GM19395 (cell line): Measurements from ENCODE around the gene RAMP1.
"Not testable (repeated sequence)": the region's sequence is repeated elsewhere in the genome, so short reads cannot be mapped to it uniquely, and the experiment has no call there.

Experiments
- ATAC-seq: cut with Tn5 transposase; IDR thresholded peaks from one replicate; pipeline ENCODE4 v1.9.1; 2021; ENCODE audit warnings: mild to moderate bottlenecking, moderate library complexity; ENCODE audit not compliant: unreplicated experiment

Gene RAMP1

DNA sequence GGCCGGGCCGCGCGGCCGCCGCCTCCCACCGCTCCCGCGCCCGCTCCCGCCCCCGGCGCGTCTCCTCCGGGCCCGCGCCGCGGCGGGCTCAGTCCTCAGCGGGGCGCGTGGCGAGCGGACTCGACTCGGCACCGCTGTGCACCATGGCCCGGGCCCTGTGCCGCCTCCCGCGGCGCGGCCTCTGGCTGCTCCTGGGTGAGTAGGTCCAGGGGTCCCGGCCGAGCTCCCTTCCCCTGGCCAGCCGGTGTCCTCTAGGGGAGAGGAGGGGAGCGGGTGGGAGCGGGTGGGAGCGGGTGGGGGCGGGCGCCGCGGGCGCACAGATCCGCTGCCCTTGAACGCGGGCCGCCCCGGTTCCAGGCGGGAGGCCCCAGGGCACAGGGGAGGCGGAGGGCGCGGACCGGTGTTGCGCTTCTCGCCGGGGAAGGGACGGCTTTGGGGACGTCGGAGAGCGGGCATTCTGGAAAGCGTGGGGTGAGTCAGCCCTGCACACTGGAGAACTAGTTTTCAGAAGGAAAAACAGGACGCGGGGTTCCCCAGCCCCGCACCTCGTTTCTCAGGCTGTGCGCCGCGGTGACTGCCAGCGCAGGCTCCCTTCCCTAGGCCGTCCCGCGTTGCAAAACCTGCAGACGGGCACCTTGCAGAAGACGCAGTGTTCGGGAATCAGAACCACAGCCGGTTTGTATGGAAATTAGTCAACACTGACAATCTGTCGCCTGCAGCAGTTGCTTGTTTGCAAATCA, at the start of gene RAMP1:
Gene RAMP1, plus strand, starts transcription at position 91 of the 740 bp plus-strand sequence. Its CDS starts 53 bp downstream, at position 144.
- no peak for ATAC-seq

DNA sequence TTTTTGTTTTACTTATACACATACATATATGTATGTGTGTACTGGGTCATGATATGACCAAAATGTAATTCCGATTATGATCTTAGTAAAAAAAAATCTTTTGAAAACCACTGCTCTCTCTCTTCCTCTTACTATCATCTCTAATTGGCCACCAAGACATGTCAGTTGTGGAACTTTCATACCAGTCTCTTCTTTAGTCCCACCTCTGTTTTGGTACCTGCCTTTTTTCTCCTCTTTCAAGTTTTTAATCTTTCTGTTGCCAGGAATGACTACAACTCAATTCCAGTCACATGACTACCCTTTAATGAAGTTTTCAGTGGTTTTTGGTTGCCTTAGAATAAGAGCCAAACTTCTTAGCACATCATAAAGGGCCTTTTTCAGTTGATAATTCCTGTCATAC, 43.8 kb upstream of the RAMP1 start:
- no peak for ATAC-seq

DNA sequence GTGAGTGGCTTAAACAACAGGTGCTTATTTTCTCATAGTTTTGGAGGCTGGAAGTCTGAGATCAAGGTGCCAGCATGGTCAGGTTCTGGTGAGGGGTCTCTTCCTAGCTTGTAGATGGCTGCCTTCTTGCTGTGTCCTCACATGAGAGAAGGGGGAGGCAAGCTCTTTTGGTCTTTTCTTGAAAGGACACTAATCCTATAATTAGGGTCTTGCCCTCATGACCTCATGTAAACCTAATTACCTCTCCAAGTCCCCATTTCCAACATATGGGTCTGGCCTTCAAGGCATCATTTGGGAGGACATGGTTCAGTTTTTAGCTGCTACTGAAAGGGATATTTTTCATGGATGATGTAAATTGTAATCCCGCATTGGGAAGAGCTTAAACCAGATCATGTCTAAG, 42.9 kb upstream of the RAMP1 start:
- no peak for ATAC-seq

DNA sequence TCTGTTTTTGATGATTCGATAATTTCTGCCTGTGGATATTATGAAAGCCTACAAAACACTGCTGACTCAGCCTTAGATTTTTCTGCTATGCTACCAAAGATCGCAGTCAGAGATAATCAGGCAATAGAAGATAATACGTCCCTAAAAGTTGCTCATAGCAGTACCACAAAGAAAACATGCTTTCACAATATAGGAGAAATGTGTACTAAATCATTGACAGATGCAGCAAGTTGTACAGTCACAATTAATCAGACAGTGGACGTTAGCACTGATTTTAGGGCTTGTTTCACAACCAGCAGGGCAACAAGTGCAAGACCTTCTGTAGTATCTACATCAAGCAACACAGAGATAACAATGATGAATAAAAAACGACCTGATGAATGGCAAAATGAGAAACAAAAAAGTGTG, 41.4 kb upstream of the RAMP1 start:
- no peak for ATAC-seq

DNA sequence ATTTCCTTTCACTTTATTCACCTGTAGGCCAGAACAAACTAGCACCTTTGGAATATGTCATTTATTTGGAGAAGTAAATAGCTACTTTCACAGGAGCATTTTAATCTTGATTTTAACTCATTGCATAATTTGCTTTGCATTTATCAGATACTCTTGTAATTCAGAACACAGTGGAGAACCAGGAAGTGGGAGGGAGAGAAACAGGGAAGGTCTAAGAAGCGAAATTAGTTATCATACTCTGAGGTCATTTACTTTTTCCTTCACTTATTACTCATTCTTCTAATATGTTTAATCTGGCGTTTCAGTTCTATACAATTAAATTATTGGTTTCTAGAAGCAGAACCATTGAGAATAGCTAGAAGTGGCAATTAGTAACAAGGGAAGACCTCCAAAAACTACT, 40.2 kb upstream of the RAMP1 start:
- ATAC-seq = no peak

DNA sequence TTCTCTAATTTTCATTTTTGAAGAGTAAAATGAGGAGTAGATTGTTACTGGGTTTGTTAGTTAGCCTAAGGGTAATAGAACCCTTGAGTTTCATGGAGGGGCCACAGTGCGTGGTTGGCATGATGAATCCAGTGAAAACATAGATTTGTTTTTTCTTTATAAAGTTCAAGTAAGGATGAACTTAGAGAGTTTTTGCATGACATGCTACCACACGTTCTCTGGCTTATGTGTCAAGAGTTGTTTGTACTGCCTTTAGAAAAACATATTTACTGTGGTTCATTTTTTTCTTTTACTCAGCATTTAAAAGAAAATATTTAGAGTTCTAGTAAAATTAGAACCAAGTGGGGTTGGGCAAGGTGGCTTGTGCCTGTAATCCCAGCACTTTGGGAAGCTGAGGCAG, 39.0 kb upstream of the RAMP1 start:
- no peak for ATAC-seq

DNA sequence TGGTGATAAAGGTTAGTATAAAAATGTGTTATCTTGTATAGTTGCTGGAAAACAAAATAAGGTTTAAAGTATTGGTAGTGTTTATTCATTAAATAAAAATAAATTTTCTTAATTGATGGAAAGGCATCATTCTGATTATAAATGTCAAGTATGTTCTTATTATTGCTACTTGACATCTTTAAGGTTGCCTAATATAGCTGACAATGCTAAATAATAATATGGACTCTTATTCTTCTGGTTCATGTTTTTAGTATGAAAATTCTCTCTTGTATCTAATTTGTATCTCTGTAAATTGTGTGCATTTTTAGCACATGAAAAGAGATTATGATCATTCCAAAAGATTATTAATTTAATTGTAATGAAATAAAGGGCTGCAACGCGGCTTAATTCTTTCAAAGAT, 35.9 kb upstream of the RAMP1 start:
- no peak for ATAC-seq

DNA sequence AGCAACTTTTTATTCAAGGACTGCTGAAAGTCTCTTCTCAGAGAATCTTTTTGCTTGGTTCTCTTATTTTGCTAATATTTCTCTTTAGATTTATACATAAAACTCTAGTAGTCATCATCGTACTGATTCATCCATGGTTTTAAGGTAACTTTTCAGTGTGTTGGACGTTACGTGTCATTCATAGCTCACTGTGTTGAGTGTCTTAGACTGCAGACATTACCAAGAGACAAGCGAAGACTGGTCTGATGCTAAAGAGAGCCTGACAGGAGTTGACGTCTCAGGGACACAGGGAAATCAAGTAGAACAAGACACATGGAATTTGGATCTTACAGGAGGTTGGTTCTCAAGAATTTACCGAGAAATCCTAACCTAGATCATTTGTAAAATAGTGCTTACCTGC, 35.3 kb upstream of the RAMP1 start:
- no peak for ATAC-seq

DNA sequence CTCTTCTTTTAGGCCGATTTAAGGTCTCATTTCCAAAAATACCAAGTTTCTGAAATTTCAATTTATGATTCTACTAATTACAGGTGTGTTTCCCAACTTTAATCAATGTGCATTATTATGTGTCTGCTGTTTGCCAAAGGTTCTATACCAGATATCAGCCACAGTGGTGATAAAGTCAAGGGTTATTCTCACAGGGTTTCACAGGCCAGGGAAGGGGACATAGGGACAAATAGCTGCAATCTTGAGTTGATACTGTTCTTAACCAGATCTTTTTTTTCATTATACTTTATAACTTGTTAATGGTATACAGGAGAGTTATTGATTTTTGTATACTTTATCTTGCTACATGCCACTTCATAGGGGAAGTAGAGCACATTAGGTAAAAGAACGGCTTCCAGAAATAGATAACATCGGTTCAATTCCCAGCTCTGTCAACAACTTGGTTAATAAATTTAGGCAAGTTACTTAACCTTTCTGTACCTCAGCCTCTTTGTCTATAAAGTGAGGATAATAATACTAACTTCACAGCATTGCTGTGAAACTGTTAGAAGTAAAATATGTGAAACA, 31.9 kb upstream of the RAMP1 start:
- no peak for ATAC-seq

DNA sequence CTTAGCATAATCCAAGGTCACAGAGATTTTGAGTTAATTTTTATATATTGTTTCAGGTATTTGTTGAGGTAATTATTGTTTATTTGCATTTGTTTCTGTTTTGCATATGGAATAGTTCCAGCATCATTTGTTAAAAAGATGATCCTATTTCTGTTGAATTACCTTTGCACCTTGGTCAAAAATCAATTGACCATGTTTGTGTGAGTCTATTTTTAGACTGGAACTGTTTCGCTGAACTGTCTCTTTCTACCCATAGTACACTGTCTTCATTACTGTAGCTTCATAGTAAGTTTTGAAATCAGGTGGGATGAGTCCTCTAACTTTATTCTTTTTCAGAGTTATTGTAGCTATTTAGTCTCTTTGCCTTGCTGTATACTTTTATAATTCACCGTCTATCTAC, 28.9 kb upstream of the RAMP1 start:
- ATAC-seq = no peak

DNA sequence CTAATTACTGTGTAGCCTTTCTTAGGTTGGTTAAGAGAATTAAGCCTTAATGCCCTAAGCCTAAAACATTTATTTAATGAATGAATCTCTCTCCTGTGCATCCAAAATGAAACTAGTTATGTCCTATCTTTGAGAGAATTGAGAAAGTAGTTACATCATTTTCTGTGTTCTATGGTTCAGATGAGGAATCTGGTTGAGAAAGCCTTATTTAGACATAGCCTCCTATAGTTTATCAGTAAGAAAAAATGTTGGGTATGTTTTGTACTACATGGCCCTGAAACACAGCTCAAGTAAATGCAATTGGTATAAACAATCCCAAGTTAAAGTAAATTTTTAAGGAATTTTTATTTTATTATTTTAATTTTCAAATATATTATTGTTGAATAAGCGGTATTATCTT, 25.9 kb upstream of the RAMP1 start:
- no peak for ATAC-seq

DNA sequence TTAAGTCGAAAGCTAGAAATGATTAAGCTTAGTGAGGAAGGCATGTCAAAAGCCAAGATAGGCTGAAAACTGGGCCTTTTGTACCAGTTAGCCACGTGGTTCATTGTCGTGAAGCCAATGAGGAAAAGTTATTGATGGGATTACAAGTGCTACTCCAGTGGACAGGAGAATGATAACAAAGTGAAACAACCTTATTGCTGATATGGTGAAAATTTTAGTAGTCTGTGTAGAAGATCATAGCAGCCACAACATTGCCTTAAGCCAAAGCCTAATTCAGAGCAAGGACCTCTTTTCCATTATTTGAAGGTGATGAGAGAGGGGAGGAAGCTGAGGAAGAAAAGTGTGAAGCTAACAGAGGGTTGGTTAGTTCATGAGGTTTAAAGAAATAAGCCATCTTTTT, 24.1 kb upstream of the RAMP1 start:
- no peak for ATAC-seq

DNA sequence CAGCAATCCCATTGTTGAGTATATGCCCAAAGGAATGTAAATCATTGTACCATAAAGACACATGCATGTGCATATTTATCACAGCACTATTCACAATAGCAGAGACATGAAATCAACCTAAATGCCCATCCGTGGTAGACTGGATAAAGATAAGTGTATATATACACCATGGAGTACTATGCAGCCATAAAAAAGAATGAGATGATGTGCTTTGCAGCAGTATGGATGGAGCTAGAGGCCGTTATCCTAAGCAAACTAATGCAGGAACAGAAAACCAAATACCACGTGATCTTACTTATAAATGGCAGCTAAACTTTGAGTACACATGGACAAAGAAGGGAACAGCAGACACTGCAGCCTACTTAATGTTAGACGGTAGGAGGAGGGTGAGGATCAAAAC, 18.4 kb upstream of the RAMP1 start:
- ATAC-seq = no peak

DNA sequence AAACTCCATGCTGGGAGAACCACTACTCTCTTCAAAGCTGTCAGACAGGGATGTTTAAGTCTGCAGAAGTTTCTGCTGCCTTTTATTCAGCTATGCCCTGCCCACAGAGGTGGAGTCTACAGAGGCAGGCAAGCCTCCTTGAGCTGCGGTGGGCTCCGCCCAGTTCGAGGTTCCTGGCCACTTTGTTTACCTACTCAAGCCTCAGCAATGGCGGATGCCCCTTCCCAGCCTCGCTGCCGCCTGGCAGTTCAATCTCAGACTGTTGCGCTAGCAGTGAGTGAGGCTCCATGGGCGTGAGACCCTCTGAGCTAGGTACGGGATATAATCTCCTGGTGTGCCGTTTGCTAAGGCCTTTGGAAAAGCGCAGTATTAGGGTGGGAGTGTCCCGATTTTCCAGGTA, 10.5 kb upstream of the RAMP1 start:
- not testable (repeated sequence) for ATAC-seq

DNA sequence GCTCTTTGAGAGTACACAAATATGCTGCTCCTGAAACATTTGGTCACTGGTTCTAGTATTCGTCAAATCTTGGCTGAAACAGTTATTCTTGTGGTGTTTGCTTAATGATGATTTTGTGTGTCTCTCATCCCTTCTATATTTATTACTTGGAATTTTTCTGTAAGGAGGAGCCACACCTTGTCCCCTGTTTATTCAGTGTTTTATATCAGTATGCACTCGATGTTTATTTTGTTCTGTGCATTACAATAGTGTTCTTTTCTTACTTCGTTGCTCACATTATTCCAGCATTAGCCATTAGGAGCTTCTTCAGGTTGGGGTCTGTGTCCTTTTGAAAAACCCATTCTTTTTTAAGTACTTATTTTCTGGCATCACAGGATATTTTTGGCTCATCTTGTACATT, 5.1 kb upstream of the RAMP1 start:
- ATAC-seq = no peak

DNA sequence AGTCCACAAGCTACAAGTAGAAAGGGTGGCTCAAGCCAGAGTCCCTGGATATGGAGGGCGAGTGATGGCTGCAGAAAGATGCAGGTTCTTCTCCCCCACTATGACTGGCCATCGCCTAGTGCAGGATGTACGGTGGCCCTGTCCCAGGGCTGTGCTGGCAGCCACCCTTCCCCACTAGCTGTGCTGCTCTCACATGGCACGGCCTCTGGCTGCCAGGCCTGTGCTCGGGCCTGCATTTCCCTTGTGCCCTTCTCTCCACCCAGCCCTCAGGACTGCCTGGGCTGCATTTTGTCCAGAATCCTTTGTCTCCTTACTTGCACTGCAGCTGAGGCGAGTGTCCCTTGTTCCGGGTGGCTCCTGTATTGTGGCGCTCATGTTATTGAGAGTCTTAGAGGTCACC, 1.6 kb upstream of the RAMP1 start:
- ATAC-seq = no peak

DNA sequence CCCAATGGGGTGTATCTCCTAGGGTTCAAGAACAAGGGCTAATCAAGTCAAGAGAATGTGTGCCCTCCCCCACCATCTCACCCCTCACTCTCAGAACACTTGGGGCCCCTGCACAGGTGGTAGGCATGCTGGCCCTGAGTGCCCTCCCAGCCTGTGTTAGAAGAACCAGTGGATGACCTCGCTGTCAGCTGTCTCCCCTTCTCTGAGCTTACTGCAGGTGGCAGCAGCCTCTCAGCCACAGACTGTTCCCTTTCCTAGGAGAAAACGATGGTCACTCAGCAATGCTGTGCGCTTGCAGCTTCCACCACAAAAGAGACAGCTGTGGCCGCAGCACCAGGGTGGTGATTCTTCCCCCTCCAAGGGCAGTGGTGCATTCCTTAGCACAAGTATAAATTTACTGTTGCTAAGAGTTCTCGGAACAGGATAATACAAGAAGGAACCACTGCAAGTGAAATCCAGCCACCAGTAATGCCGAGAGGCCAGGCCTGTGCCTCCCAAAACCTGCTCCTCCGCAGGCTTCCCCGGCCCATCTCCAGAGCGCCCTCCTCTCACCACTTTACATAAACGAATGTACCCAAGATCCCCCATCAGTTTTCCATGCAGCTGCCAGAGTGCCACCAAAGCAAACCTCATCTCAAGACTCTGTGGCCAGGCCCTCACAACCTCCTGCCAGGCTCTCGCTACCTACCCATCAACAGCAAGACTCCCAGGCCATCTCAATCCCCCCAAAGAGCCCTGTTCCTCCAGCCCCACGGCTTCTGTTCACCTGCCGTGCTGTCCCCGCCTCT, 935 bp upstream of the RAMP1 start:
- no peak for ATAC-seq

DNA sequence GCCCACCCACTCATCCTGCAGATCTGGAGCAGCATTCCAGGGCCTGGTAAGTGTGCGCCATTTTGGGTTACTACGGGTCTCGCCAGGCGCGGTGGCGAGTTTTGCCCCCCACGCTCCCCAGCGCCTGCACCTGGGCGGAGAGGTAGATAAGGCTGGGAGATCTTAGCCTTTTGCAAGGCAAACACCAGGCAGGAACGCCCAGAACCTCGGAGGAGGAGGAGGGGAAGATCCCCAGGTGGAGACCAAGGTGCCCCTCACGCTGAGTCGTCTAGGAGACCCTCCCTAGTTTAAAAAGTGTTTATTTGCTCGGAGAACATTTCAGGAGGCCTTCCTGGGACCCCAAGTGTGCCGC, 365 bp upstream of the RAMP1 start:
- ATAC-seq = no peak

DNA sequence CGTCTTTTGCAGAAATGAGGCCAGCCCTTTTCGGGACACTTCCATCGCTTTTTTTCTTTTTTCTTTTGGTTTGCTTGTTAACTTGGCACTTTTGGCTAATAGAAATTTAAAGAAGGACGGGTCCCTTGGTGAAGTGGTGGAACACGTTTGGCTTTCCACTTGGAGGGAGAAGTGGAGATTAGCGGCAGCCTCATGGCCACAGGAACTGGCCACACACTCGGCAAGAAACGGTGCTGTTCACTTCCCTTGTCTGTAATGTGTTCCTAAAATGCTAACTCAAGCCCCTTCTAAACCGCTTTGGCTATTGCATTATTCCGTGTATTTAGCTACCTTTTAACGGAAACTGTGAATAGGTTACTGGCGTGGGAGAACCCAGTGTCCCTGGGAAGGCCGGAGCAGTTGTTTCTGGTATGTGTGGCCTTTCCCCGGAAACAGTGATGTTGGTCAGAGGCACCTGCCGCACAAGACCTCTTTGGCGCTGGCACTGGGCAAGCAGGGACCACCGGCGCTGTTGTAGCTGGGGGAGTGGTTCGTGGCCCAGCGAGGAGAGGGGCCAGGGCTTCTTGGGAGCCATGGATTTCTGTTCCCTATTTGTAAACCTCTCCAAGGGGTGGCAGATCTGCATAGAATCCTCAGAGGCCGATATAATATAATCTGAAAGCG, 981 bp downstream of the RAMP1 start:
- no peak for ATAC-seq

DNA sequence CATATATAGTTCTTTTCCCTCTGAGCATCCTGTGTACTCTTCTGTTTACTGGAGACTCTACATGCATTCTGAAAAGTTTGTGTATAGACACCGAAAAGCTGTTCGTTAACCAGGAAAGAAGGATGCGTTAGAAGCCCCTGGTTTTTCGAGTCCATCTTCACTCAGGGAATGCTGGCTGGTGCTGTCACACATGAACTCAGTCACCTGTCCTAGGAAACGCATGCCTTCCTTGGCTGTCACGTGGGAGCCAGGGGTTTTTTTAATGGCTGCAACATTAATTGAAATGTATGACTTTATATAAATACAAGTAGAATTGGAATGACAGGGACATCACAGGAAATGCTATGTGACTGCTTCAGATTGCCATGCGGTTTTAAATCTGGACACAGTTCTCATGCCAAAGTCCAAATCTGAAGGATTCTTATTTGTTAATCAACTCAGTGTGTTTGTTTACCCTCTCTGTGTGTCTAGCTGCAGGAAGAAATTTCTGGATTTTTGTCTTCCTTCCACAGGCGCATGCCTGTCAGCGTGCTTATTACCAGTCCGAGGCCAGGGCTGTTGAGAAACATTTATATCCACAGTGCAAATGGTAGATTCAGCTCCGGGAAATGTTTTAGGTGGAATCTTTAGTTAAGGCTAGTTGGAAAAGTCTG, 2.6 kb downstream of the RAMP1 start:
- ATAC-seq = no peak

DNA sequence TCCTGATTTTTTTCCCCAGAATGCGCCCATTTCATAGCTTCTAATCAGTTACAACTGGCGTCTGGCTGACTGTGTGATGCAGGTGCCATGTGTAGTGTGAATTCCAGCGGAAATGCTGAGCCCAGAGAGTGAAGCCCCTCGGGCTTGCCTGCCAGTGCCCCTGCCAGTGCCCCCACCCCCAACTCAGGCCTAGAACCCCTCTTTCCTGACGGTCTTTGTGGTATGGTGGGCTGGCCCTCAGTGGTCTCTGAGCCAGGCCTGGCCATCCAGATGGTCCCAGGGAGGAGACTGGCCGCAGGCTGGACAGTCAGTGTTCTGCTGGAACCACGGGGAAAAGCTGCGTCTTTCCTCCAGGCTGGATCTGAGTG, 3.1 kb downstream of the RAMP1 start:
- no peak for ATAC-seq
